Astrocyte of the cerebellum (primary cell): ENCODE data around the gene DMXL1.

Source experiments
- DNase-seq: peaks from one replicate; pipeline ENCODE4 v3.0.0-alpha.2; 2011; ENCODE audit warnings: low read depth
- H3K4me3 ChIP-seq: 2 replicates; pipeline ENCODE4 v1.5.1; 2011; ENCODE audit warnings: mild to moderate bottlenecking, low read depth, low read length, moderate library complexity
- CTCF ChIP-seq: IDR thresholded peaks from 2 replicates; pipeline ENCODE4 v1.5.1; 2012; ENCODE audit warnings: low read length, low read depth, moderate library complexity, mild to moderate bottlenecking; ENCODE audit errors: missing control alignments
- in situ Hi-C: cut with HindIII; loops from 2 replicates; pipeline ENCODE4 v1.10.0; 2017; ENCODE audit warnings: low sequenced_read_pairs

The DMXL1 gene

GRCh38 chr5:119187776-119188529 is 117.1 kb downstream of the DMXL1 start:
- DNase-seq, result no peak
- TF ChIP-seq CTCF, result no peak
- in situ Hi-C loops, result no loop called here
- H3K4me3 ChIP-seq, result no peak overlapping the region

GRCh38 chr5:119190470-119191095 is 119.7 kb downstream of the DMXL1 start:
- no peak overlapping the region for H3K4me3 ChIP-seq
- DNase-seq, result no peak
- no peak for TF ChIP-seq CTCF
- in situ Hi-C loops, result no loop called here

DNA sequence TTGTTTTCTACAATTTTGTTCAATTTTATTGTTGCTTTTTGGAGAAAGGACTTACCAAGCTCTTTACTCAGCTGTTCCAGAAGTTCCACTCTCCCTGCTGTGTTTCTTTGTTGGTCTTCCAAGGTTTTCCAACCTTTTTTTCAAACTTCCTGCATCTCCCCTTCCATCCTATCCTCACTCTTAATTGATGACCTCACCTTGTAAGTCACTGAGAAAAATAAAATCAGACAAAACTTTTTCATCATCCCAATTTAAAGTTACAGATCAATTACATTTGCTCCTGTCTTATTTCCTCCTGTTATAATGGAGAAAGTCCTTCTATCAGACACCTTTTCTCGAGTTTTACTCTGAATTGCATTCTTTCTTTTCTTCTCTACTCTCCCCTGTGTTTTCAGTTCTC is 121.1 kb downstream of the DMXL1 start:
- in situ Hi-C loops, result no loop called here
- DNase-seq, result no peak
- TF ChIP-seq CTCF, result no peak
- H3K4me3 ChIP-seq, result no peak overlapping the region

DNA sequence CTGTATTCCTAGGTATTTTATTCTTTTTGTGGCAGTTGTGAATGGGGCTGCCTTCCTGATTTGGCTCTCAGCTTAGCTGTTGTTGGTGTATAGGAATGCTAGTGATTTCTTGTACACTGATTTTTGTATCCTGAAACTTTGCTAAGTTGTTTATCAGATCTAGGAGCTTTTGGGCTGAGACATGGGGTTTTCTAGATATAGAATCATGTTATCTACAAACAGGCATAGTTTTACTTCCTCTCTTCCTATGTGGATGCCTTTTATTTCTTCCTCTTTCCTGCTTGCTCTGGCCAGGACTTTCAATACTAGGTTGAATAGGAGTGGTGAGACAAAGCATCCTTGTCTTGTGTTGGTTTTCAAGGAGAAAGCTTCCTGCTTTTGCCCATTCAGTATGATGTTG is 129.9 kb downstream of the DMXL1 start:
- no peak for DNase-seq
- in situ Hi-C loops, result no loop called here

GRCh38 chr5:119207105-119207504 is 136.2 kb downstream of the DMXL1 start:
- TF ChIP-seq CTCF, result no peak
- in situ Hi-C loops, result no loop called here
- no peak for DNase-seq
- no peak overlapping the region for H3K4me3 ChIP-seq

More for the DNA sequence above, 129.9 kb downstream of the DMXL1 start:
- H3K4me3 ChIP-seq, result no peak overlapping the region
- no peak for TF ChIP-seq CTCF

DNA sequence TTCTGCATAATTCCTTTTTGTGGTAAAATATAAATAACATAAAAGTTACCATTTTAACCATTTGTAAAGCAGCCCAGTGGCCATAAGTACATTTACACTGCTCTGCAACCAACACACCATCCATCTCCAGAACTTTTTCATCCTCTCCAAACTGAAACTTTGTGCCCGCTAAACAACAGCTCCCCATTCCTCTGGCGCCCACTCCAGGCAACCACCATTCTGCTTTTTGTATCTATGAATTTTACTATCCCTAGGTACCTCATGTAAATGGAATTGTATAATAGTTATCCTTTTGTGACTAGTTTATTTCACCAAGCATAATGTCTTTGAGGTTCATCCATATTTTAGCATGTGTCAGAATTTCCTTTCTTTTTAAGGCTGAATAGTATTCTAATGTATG is 141.1 kb downstream of the DMXL1 start:
- no peak for DNase-seq
- TF ChIP-seq CTCF, result no peak
- in situ Hi-C loops, result no loop called here
- H3K4me3 ChIP-seq, result no peak overlapping the region
